ENCODE results near the gene OSBPL7. TPM values are rescaled to one million over a fixed set of nuclear protein-coding genes. Genes with fewer than 3 reads are reported as not detected.
A peak's percentile ranks its signal among the peaks of the same experiment; 100 is the strongest.

Gene OSBPL7
- total RNA-seq, 3 donors from 2014 or later = 3.0 to 10.2 (median 8.9) TPM

GRCh38 chr17:47847341-47848197 is 26.0 kb upstream of the OSBPL7 start:
- Histone ChIP-seq H3K9me3 (no peaks in the 10 kb centered on the region), H3K4me1 (peaks cover 3 to 15% of the 10 kb centered on the region in 2 donors), H3K4me3 (peak overlapping the region in 2 of 3 donors; percentile 25 to 62), H3K27ac (no peak overlapping the region), H3K36me3 (no peaks in the 10 kb centered on the region), H3K27me3 (peaks cover 0 to 18% of the 10 kb centered on the region in 2 donors)
- TF ChIP-seq CTCF (IDR thresholded peaks at IDR 0.05) (no peak), POLR2AphosphoS5 (IDR thresholded peaks at IDR 0.05) (no peak), POLR2A (IDR thresholded peaks at IDR 0.05) (no peak)
- intact Hi-C loops (cut with DNase I; ENCODE audit: low total_unique reads) = no loop called here
- DNase-seq (ENCODE audit: low spot score in 2 of 2) = no peak

GRCh38 chr17:47846716-47847340 is 25.2 kb upstream of the OSBPL7 start:
- H3K27ac ChIP-seq = no peak overlapping the region
- no peak for DNase-seq (ENCODE audit: low spot score in 2 of 2)
- intact Hi-C loops (cut with DNase I; ENCODE audit: low total_unique reads) = no loop called here
- no peaks in the 10 kb centered on the region for H3K36me3 ChIP-seq
- H3K9me3 ChIP-seq = no peaks in the 10 kb centered on the region
- no peak for TF ChIP-seq POLR2A (IDR thresholded peaks at IDR 0.05)
- no peak for TF ChIP-seq POLR2AphosphoS5 (IDR thresholded peaks at IDR 0.05)
- no peak for TF ChIP-seq CTCF (IDR thresholded peaks at IDR 0.05)
- peaks cover 3 to 15% of the 10 kb centered on the region in 2 donors for H3K4me1 ChIP-seq
- H3K4me3 ChIP-seq = peak overlapping the region in 2 of 3 donors; percentile 4 to 25
- H3K27me3 ChIP-seq = peaks cover 0 to 16% of the 10 kb centered on the region in 2 donors

GRCh38 chr17:47845716-47846075 is 24.1 kb upstream of the OSBPL7 start:
- intact Hi-C loops (cut with DNase I; ENCODE audit: low total_unique reads) = no loop called here
- Histone ChIP-seq H3K36me3 (no peaks in the 10 kb centered on the region), H3K9me3 (no peaks in the 10 kb centered on the region), H3K4me1 (peaks cover 3 to 15% of the 10 kb centered on the region in 2 donors), H3K4me3 (no peak overlapping the region), H3K27me3 (peaks cover 0 to 16% of the 10 kb centered on the region in 2 donors), H3K27ac (no peak overlapping the region)
- TF ChIP-seq POLR2AphosphoS5 (IDR thresholded peaks at IDR 0.05) = no peak
- no peak for TF ChIP-seq CTCF (IDR thresholded peaks at IDR 0.05)
- TF ChIP-seq POLR2A (IDR thresholded peaks at IDR 0.05) = no peak
- DNase-seq (ENCODE audit: low spot score in 2 of 2) = no peak

GRCh38 chr17:47844814-47845715 is 23.5 kb upstream of the OSBPL7 start:
- Histone ChIP-seq H3K4me1 (peaks cover 6 to 20% of the 10 kb centered on the region in 2 donors), H3K4me3 (no peak overlapping the region), H3K27me3 (peaks cover 0 to 16% of the 10 kb centered on the region in 2 donors), H3K36me3 (no peaks in the 10 kb centered on the region), H3K9me3 (no peaks in the 10 kb centered on the region), H3K27ac (peak overlapping the region in 1 of 2 donors; percentile 27)
- no peak for DNase-seq (ENCODE audit: low spot score in 2 of 2)
- TF ChIP-seq POLR2A (IDR thresholded peaks at IDR 0.05) = no peak
- TF ChIP-seq CTCF (IDR thresholded peaks at IDR 0.05) = peak in 2 of 3 donors; percentile 8 to 32
- intact Hi-C loops (cut with DNase I; ENCODE audit: low total_unique reads) = loop anchor here (5.0 kb wide), 1 partner anchor 47 kb away; no protein-coding TSS in a partner anchor
